ENCODE data around the gene IRAG1. TPM values are rescaled to one million over a fixed set of nuclear protein-coding genes. Genes with fewer than 3 reads are reported as not detected.

The IRAG1 gene
- total RNA-seq, 4 donors from 2014 or later: 5.9 to 23.1 (median 11.4) TPM

DNA sequence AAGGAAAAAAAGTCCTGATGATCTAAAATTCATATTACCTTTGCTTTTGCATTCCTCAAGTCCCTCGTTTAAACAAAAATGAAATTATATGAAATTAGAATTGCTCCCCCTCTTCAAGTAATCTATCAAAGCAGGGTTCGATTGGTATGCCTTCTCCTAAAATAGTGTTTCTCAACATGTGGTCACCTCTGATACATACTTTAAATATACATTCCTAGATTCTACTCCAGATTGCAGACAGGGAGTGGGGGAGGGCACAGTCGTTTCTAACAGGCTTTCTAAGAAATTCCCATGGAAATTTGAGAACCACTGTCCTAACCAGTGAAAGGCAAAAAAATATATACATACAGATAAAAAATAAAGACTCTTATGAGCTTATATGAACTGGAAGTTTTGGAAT lies 22.6 kb upstream of the IRAG1 start:
- H3K4me3 ChIP-seq: no peak overlapping the region
- H3K4me1 ChIP-seq: no peaks in the 10 kb centered on the region
- no peak for DNase-seq (ENCODE audit: low spot score in 2 of 2)
- no peaks in the 10 kb centered on the region for H3K27me3 ChIP-seq
- H3K36me3 ChIP-seq: no peaks in the 10 kb centered on the region
- no peak for TF ChIP-seq EP300 (IDR thresholded peaks at IDR 0.05)
- TF ChIP-seq, protein P1, sequence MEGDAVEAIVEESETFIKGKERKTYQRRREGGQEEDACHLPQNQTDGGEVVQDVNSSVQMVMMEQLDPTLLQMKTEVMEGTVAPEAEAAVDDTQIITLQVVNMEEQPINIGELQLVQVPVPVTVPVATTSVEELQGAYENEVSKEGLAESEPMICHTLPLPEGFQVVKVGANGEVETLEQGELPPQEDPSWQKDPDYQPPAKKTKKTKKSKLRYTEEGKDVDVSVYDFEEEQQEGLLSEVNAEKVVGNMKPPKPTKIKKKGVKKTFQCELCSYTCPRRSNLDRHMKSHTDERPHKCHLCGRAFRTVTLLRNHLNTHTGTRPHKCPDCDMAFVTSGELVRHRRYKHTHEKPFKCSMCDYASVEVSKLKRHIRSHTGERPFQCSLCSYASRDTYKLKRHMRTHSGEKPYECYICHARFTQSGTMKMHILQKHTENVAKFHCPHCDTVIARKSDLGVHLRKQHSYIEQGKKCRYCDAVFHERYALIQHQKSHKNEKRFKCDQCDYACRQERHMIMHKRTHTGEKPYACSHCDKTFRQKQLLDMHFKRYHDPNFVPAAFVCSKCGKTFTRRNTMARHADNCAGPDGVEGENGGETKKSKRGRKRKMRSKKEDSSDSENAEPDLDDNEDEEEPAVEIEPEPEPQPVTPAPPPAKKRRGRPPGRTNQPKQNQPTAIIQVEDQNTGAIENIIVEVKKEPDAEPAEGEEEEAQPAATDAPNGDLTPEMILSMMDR (IDR thresholded peaks at IDR 0.05): no peak
- TF ChIP-seq POLR2A (IDR thresholded peaks at IDR 0.05): no peak
- no peak overlapping the region for H3K27ac ChIP-seq
- WGBS, 2 donors: 65 to 72% methylated on average over 3 of the region's 3 CpGs
- no peaks in the 10 kb centered on the region for H3K9me3 ChIP-seq

DNA sequence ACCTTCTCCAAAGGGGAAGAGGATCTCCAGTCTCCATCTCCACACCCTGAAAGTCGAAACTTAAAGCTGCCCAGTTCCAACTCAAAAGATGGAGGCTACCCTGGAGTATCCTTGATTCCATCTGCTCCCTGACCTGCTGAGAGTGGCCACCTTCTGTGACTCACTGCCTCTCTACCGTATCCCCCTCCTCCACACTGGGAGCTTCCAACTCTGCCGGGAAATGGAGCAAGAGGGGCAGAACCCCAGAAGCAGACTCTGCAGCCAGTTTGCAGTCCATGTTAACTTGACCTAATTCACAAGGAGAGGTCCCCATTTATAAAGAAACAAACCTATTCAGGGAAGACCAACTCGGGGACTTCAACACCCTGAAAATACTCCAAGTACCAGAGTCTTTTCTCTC lies 22.0 kb upstream of the IRAG1 start:
- Histone ChIP-seq H3K27ac (no peak overlapping the region), H3K4me1 (no peaks in the 10 kb centered on the region), H3K4me3 (no peak overlapping the region), H3K9me3 (no peaks in the 10 kb centered on the region), H3K27me3 (no peaks in the 10 kb centered on the region), H3K36me3 (no peaks in the 10 kb centered on the region)
- WGBS, 2 donors: 72 to 77% methylated on average over 4 of the region's 4 CpGs
- no peak for DNase-seq (ENCODE audit: low spot score in 2 of 2)
- TF ChIP-seq, protein P1 (IDR thresholded peaks at IDR 0.05): no peak
- TF ChIP-seq POLR2A (IDR thresholded peaks at IDR 0.05) (no peak), EP300 (IDR thresholded peaks at IDR 0.05) (no peak)

DNA sequence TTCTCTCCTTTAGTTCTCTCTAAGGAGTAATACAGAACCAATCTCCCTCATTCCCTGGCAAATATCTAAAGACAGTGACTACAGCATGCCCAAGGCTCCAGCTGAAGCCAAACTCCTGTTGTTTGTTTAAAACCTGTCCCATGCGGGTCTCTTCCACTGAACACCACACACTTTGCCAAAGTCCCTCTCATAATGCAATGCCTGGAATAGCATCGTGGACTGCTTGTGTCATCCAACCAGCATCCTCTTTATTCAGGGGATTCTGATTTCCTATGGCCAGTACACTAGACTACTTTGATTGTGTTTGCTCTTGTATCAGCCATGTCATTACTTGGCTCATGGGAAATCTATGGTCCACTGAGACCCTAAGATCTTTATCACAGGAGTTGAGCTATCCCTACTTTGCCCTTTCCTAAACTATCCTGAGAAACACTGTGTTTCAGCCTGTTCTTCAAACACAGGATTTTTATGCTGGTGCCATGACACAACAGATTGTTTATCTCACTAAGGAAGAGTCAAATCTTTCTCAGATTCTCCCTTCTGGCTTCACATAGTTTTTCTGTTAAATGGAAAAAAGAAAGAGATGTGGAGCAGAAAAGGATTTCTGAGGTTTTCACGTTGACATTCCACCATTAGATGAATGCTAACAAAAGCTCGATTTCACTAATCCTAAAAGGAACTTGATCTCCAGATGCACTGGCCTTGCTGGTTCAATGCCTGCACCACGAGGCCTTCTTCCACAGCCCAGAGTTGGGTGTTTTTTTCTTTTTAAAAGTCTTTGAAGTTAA lies 15.9 kb upstream of the IRAG1 start:
- Histone ChIP-seq H3K27me3 (no peaks in the 10 kb centered on the region), H3K9me3 (no peaks in the 10 kb centered on the region), H3K27ac (no peak overlapping the region), H3K4me1 (no peaks in the 10 kb centered on the region), H3K36me3 (no peaks in the 10 kb centered on the region), H3K4me3 (no peak overlapping the region)
- no peak for DNase-seq (ENCODE audit: low spot score in 2 of 2)
- TF ChIP-seq POLR2A (IDR thresholded peaks at IDR 0.05): no peak
- no peak for TF ChIP-seq EP300 (IDR thresholded peaks at IDR 0.05)
- WGBS, 2 donors: 61 to 65% methylated on average over 5 of the region's 5 CpGs

DNA sequence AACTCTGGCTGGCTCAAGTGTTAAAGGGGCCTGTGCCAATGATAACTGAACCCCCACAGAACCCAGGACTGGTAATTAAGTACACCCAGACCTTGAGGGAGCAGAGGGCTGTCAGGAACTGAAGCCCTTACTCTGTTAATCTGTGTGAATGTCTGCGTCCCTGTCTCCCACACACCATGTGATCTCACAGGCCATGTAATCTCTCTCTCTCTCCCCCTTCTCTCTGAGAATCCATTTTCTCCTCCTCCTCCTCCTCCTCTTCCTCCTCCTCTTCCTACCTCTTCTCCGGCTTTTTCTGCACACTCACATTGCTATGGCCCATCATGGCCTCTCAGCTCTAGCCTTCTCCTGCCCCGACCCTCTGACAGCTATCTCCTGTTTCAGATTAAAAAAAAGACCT lies 14.6 kb upstream of the IRAG1 start:
- 74 to 84% methylated on average over 3 of the region's 3 CpGs for WGBS, 2 donors
- no peaks in the 10 kb centered on the region for H3K9me3 ChIP-seq
- H3K4me3 ChIP-seq: no peak overlapping the region
- TF ChIP-seq, protein P1 (IDR thresholded peaks at IDR 0.05): no peak
- no peak for TF ChIP-seq POLR2A (IDR thresholded peaks at IDR 0.05)
- H3K27ac ChIP-seq: no peak overlapping the region
- no peak for DNase-seq (ENCODE audit: low spot score in 2 of 2)
- H3K36me3 ChIP-seq: no peaks in the 10 kb centered on the region
- no peaks in the 10 kb centered on the region for H3K27me3 ChIP-seq
- no peaks in the 10 kb centered on the region for H3K4me1 ChIP-seq

DNA sequence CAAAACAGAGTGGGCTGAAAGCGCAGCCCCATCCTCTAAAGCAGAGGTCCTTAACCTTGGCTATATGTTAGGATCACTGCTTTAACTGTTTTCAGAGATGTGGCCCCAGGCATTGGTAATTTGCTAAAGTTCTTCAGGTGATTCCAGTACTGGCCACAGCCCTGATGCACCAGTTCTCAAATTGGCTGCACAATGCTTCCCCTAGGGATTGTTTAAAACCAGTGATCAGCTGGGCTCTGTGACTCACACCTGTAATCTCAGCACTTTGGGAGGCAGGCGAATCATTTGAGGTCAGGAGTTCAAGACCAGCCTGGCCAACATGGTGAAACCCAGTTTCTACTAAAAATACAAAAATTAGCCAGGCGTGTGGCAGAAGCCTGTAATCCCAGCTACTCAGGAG lies 8.4 kb upstream of the IRAG1 start:
- H3K27me3 ChIP-seq: no peaks in the 10 kb centered on the region
- H3K4me3 ChIP-seq: no peak overlapping the region
- no peak overlapping the region for H3K27ac ChIP-seq
- WGBS, 2 donors: 86 to 87% methylated on average over 3 of the region's 3 CpGs
- H3K36me3 ChIP-seq: no peaks in the 10 kb centered on the region
- no peak for DNase-seq (ENCODE audit: low spot score in 2 of 2)
- TF ChIP-seq POLR2A (IDR thresholded peaks at IDR 0.05) (no peak), EP300 (IDR thresholded peaks at IDR 0.05) (no peak)
- TF ChIP-seq, protein P1 (IDR thresholded peaks at IDR 0.05): no peak
- peaks cover 0 to 5% (median 0%) of the 10 kb centered on the region in 4 donors for H3K9me3 ChIP-seq
- no peaks in the 10 kb centered on the region for H3K4me1 ChIP-seq

All from tibial nerve (tissue), 4 donors.